CMK (cell line): ENCODE measurements around the gene PARD3B.

Source experiments
- DNase-seq: peaks from one replicate; pipeline ENCODE4 v3.0.0-alpha.2; 2010; ENCODE audit warnings: low read depth

PARD3B gene

DNA sequence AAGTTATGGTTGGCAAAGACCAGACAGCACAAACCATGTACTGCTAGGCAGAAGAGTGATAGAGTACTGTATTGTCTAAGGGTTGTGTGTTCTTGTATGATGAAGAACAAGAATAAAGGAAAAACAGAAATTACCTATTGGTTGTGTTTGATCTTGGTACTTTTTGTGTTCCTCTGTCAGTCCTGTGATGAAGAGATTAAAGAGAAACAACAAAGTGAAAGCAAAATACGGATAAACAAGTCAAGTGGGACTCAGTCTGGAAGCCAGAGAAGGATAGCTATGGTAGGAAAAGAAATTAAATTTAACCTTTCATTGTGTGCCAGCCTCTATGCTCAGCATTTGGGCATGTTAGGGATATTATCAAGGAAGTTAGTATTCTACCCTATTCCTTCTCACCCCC, 413.1 kb downstream of the PARD3B start:
- DNase-seq, result no peak

DNA sequence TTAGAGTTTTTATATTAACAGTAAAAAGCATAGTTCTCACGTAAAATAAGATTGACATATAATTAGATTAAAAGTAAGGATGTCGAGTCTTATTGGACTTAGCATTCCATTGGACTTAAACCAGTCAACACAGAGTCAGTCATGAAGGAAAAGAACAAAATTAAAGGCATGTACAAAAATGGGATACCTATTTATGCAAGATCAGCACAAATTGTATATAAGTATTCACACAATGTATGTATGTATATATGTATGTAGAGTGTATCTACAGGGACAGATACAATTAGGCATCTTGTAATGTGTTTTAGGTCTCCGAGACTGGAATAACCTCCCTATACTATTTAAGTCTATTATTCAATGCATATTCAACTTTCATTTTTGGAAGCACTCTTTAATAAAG, 419.1 kb downstream of the PARD3B start:
- no peak for DNase-seq

DNA sequence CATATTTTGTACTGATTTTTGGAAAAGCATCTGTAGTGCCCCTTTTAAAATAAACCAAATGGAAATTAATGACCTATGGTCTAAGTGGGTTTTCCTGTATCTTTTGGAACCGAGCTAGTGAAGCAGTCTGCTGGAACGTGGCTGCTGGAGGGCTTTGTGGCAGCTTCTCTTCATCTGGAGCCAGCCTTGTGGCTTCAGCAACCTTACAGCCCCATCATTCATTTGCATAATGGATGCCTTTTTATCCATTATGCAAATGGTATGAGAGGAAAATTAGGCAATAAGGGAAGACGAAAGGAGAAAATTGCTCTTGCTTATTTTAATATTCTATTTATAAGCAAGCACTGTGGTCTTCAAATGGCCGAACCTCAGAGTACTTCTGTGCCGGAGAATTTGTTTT, 421.0 kb downstream of the PARD3B start:
- no peak for DNase-seq

DNA sequence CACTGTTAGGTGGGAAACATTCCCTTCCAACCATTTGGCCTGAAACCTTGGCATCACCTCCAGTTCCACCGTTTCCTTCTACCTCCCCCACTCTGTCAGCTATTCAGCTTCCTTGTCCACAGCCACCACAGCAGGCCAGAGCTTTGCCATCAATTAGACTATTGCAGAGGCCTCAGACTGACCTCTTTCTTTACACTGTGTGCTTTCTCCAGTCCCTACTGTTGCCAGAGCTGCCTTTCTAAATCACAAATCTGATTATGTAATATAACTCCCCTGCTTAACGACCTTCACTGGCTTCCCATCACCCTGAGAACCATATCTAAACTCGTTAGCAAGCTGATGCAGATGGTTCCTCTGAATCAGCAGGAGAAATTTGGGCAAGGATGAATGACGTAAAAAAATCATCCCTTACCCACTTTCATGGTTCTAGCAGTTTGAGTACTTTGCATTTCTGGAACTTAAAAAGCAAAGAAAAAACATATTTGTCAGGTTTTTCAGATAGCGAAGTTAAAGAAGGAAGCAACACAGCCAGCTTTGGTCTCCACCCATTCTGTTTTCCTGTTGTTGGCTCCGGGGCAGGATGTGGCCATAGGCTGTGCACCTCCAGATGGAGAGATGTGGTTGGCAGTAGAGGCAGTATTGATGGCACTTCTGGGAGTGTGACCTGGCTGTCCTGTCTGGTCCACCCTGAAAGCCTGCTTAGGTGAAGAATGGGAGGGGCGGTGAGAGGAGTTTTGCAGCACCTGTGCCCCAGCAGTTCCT, 422.1 kb downstream of the PARD3B start:
- DNase-seq, result peak; percentile 76

DNA sequence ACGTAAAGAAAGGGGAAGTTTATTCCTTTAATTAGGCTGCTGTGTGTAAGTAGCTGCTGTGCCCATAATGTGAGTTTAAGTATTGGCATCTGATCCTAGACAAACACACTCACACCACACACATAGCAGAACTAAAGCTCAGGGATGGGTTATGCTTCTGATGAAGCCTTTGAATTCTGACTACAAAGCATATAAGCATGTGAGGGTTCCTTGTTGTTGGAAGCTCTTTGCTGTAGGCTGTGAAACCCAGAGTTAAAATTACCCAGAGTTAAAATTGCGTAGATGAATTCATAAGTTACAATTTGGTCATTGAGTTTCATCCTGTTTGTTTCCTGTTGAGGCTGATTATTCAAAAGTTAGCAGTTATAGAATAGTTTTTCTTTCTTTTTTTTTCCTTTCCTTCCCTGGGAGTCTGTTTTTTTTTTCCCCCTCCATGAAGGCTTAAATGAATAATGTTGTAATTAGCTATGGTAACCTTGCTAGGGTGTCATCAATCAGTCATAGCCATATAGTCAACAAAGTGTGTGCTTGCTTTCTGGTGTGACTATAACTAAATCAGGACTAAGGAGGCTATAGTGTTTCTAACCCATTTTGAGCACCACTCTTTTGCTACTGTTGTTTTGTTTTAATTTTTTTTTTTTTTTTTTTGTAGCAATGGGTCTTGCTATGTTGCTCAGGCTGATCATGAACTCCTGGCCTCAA, 426.1 kb downstream of the PARD3B start:
- DNase-seq, result no peak

DNA sequence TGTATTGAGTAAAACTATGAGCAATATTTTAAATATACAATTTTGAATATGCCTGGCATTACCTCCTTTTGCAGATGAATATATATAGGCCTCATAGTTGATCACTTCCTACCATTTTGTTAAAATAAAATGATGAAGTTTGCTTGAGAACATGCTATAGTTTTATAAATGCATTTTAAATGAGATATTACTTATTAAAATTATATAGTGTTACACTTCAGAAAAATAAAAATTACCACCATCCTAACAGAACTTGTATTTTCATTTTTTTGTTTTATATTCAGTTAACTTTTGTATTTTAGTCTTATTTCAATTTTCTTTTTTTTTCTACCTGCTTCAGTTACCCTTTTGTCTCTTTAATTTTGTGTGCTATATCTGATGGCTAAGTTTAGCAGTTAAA, 426.9 kb downstream of the PARD3B start:
- no peak for DNase-seq

DNA sequence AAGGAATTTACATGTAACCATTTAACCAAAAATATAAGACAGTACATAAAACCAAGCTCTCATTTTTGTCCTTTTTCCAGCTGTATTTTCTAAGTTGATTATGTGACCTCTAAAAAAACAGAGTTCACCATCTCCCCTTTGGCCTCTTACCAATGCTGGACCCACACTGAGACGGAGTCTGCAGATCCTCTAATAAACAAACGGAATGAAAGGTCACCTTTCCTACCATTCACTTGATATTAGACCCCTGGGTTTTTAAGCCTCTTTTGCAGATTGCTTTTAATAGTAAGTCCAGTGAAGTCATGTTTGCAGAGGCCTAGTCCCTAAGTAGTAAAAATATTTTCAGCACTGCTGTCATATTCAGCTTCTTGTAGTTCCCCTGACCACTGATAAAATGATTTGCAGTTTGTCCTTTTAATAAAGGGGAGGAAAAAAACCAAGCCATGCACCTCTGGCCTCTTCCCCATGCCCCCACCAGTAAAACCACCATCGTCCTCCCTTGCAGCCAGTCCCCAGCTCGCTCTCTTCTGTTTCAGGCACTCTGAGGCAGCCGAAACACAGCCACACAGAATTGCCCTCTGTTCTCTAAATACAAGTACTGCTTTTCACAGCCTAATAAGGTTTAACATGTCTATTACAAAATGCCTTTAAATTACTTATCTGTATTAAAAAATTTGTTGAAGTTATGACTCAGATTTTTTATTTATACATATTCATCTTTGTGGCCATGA, 427.5 kb downstream of the PARD3B start:
- DNase-seq, result no peak

DNA sequence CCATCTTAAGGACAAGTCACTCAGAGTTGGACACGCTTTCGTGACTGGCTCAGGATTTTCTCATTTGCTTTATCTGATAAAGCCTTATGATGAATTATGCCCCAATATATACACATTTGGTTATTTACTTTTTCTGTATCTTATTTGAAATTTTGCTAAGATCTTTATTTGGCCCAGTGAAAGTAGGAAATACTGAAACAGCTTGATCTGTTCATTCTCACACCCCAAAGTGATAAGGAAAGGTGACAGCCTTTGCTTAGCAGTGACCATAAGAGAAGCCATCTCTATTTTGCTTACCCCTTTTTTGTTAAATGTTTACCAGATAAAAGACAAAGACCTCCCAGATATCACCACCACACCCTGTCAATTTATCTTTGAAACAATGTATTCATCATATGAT, 428.3 kb downstream of the PARD3B start:
- DNase-seq, result no peak

DNA sequence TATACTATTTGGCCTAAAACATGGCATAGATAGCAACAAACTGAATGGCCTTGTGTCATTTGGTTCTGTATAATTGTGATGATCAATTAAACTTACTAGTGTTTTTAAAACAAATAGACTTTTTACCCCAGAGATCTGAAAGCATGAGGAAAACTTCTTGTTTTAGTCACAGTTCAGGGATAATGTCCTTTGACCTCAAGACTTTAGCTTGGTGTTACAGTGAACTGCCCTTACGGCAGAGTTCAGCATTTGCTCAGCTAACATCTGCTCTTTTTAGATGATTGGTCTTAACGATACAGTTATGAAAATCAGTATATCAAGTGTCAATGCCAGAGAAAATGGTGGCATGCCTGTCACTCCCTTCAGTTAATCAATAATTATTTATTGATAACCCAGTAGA, 429.2 kb downstream of the PARD3B start:
- DNase-seq, result no peak

DNA sequence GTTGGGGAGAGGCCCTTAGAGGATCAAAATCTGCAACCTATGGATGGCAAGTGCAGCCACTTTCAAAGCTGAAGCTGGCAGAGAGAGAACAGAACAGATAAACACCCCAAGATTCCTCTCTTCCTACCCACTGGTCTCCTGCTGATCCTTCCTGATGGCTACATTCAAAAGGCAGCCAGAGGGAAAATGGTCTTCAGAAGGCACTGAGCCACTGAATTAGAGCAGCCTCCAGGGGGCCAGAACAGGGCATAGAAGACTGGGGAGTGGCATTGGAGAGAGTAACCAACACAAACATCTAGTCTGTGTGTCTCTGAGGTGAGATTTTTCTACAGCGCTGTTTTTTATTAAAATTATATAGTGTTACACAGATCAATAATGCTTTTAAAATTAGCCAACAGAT, 432.6 kb downstream of the PARD3B start:
- no peak for DNase-seq

DNA sequence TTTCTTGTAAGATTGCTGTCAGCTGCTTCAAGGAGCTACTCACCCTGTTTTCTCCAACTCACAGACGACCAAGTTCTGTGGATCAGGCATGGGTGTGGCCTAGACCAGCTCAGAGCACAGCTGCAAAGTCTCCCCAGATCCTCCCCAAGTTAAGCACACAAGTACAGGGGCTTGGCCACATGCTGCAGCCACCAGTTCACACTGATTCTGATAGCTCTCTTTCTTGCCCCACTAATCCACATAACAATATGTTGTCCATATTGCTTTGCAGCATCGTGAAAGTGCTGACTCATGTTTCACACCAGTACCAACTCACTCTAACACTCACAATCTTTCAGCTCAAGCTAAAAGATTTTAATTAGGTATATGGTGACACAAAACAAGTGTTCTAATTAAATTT, 437.0 kb downstream of the PARD3B start:
- no peak for DNase-seq

DNA sequence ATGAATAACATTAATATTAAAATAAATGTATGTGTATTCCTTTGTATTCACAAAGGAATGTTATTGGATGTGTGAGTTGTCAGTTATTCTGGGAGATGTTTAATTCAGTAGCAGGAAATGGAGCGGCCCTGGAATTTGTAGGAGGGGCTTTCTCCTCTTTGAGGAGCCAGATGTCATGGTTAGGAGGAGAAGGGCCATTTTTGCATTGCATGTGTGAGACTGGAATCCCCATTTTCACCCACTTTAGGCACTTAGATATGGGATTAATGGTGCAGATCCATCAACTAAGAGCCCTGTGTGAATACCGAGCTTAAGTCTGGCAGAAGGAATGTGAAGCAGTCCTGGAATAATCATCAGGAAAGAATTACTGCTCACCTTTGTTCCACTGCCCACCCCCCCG, 439.2 kb downstream of the PARD3B start:
- no peak for DNase-seq

DNA sequence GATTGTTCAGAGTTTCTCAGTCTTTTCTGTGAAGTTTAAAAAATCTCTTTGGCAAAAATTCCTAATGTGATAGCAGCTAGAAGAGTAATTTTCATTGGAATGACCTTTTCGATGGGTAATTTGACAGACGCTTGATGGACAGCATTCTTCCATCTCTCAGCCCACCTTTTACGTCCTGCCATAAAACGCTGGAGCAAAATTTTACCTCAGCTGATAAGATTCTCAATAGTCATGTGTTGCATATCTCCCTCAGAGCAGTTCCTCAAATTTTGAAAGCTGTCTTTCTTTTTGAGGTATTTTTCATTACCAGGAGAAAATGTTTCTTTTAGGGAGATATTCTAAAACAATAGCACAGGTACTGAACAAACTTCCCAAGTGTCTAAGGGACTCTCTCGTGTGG, 441.4 kb downstream of the PARD3B start:
- no peak for DNase-seq

DNA sequence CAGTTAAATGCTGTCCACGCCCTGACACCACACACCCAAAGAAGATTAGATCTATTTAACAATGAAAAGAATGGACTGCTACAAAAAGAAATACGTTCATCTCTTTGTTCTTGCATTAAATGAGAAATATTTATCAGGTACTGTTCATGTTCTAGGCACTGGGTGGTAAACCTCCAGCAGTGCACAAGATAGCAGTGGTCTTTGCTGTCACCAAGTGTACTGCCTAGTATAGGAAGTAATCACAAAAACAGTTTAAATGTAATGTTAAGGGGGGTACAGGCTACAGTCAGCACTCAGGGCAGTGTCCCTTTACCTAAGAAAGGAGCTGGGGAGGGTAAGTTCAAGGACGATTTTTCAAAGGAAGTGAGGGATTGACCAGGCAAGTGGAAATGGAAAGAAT, 443.6 kb downstream of the PARD3B start:
- no peak for DNase-seq

DNA sequence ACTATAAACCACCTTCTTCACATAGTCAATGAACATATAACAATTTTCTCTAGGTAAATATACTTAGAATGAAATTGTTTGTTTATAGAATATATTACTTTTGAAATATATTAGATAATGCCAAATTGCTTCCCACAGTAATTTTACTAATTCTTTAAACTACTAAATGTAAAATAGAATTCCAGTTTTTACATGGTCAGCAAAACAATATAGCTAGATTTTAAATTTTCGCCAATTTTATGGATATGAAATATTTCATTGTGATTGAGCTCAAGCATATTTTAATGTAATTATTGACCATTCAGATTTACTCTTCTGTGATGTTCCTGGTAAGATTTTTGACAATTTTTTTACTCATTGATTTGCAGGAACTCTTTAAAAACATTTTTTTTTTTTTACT, 444.6 kb downstream of the PARD3B start:
- no peak for DNase-seq

DNA sequence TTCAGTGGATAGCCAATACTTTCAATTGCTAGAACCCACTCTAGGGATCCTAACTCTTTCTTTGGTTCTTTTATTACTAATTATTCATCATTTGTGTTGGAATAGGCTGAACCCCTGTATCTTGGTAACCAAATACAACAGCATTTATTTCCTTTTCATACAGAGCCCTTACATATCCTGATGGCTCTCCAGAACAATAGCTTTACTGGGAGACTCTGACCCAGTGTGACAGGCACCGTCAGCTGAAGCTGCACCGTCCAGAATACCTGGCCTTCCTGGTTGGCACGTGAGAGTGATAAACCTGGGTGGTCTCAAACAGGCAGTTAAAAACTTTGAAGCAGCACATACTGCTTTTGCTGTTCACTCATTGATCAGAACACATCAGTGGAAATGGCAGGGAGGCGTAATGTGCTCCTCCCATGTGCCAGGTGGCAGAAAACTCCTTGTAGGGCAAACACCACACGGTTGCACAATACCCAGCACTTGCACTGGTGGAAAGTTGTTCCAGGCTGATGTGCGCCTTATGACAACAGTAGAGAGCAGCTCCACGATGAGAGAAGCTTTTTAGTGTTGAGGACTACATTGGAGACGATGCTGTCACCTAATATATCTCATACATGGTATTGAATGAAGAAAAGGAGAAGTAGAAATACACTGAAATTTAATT, 456.2 kb downstream of the PARD3B start:
- DNase-seq, result no peak

DNA sequence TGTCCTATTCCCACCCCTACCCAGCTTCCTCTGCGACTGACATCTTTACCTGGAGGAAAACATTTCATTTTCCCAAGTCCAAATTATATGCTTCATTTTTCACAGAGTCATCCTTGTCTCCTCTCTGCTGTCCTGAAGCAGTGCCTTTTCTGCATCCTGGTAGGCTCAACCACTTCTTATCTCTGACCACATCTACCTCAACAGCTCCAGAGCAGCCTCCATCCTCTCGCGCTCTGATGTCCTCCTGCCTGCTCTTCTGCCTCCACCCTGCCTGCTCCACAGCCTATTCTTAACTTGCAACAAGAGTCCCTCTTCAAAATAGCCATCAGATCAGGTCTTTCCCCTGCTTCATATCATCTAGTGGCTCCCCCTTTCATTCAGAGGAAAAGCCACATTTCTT, 457.1 kb downstream of the PARD3B start:
- DNase-seq, result no peak

DNA sequence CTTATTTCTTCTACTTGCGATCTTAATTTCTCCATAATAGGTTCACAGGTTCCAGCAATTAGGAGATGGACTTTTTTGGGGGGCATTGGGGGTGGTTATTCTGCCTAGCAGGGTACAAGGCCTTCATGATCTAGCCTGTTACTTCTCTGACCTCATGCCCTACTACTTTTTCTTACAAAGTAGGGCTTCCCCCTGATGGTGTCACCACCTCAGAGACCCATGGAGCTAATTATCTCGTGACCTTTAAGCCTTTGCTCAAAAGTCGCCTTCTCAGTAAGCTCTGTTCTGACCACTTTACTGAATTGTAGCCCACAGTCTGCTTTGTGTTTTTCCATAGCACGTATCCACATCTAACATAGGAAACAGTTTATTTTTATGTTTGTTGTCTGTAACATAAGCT, 458.0 kb downstream of the PARD3B start:
- DNase-seq, result no peak

DNA sequence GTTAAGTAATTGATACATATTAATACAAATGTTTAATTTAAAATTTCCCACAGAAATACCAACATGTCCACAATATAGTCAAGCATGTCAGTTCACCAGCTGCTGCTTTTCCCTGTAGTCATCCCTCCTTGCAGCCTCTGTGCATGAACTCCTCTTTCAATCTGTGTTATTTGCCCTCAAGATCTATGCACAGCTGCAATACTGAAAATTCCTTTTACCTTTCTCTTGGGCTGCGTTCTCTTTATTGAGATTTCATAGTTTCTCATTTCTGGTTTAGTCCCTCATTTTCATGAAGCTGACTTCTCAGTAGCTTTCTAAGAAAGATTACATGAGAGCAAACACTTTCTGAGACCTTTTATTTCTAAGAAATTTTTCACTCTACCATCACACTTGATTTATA, 464.9 kb downstream of the PARD3B start:
- no peak for DNase-seq

DNA sequence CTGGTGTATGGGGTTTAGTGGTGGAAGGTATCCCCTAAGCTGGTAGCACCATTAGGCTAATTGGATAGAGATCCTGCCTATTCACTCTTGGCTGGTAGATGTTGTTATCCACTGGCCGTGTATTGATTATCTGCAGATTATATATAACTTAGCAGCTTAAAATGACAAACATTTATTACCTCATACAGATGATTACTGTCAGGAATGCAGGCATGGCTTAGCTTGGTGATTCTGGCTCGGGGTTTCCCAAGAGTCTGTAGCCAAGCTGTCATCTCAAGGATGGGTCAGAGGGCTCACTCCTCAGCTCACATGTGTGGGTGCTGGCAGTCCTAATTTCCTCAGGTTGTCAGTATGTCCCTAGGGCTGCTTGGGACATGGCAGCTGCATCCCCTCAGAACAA, 465.8 kb downstream of the PARD3B start:
- no peak for DNase-seq

DNA sequence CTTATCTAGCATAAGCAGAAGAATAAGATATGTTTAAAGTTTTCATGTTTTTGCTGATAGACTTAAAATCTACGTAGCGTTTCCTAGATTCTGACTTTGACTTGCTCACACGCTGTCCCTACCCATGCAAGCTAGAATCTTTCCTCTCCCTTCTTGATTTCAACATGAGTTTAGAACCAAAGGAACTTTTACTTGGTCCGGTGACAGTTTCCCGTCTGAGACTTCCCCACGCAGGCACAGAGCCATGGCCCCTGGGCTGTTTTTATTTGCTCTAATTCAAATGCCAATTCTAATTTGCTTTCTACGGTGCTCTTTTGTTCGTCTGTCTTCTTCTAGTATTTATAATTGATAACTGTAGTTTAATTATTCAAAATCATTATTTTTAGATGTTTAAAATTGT, 467.7 kb downstream of the PARD3B start:
- no peak for DNase-seq

DNA sequence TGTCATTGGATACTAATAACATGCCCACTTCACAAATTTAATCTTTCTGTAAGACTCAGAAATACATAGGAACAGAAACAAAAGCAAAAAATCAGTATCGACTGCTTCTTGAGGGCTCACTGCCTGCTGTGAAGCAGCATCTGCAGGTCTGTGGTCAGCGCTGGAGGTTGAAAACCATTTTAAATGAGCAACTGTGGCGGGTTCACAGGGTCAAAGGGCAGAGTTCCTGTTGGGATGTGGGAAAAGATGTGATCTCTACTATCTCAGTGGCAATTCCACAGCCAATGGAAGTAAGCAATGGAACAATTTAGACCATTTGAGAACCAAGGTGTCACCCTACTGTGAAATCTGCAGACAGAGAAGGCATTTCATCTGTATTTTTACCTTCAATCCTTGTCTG, 468.3 kb downstream of the PARD3B start:
- no peak for DNase-seq

DNA sequence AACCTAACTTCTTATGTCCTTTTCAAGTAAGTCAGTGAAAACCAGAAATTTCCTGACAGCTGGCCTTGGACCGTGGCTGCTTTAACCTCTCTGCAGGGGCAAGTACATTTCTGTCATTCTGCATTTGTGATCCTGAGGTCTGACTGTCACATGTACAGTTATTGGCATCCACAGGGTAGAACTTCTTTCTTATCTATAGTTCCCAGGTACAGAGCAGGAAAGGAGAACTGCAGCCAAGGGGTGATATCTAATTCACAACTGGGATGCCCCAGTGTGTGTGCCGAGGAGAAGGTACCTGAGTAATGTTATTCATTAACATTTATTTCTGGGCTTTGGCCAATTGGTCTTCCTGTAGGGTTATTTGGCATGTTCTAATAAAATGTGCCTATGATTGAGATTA, 468.9 kb downstream of the PARD3B start:
- DNase-seq, result no peak
